Skeletal muscle tissue (tissue), 1 donor: ENCODE data around the gene ADAT1. TPM values are rescaled to one million over a fixed set of nuclear protein-coding genes. Genes with fewer than 3 reads are reported as not detected.

ENCODE experiments used
- total RNA-seq: library from RNA; depleted of rRNA; stranded (reverse); fragments of >200 nt; gene quantifications from one replicate; pipeline ENCODE4 v1.2.3, GENCODE V29; 2014

The ADAT1 gene
- total RNA-seq, 1 donor from 2014 or later: 32.4 TPM

Other genes with a start within 250 kb of the ADAT1 start
- 49.6 TPM for gene CFDP1, start 189.8 kb downstream of the ADAT1 start, total RNA-seq
- 21.9 TPM for gene TMEM170A, start 158.6 kb downstream of the ADAT1 start, total RNA-seq
- 2.1 TPM for gene CHST6, start 127.8 kb downstream of the ADAT1 start, total RNA-seq
- not detected for gene CHST5, start 87.2 kb downstream of the ADAT1 start, total RNA-seq
- 5.7 TPM for gene TMEM231, start 67.0 kb downstream of the ADAT1 start, total RNA-seq
- gene GABARAPL2, start 56.9 kb downstream of the ADAT1 start, total RNA-seq: 67.8 TPM
- gene KARS1, start 24.4 kb upstream of the ADAT1 start, total RNA-seq: 131 TPM
- 51.7 TPM for gene TERF2IP, start 24.5 kb upstream of the ADAT1 start, total RNA-seq
- not detected for gene CPHXL2, start 53.7 kb upstream of the ADAT1 start, total RNA-seq
- gene DUXB, start 78.2 kb upstream of the ADAT1 start, total RNA-seq: not detected
- not detected for gene CPHXL, start 103.2 kb upstream of the ADAT1 start, total RNA-seq